GM12872 (cell line): ENCODE results near the gene DHDH.

Experiments used
- CTCF ChIP-seq: IDR thresholded peaks from 3 replicates; pipeline ENCODE4 v1.5.1; 2011; ENCODE audit warnings: low read depth, mild to moderate bottlenecking, low read length, moderate library complexity; ENCODE audit not compliant: insufficient read depth

Gene DHDH

GRCh38 chr19:48965040-48965805, 31.7 kb downstream of the DHDH start, which contains the start of gene FTL:
TSS of gene FTL (plus strand) at chr19:48965309. CDS start at chr19:48965508, 199 bp downstream.
- TF ChIP-seq CTCF: no peak

GRCh38 chr19:48965806-48966540, 32.5 kb downstream of the DHDH start:
- no peak for TF ChIP-seq CTCF

- TF ChIP-seq CTCF: no peak
These were observed 33.2 kb downstream of the DHDH start for GRCh38 chr19:48966541-48967345.

- no peak for TF ChIP-seq CTCF
These were observed 34.1 kb downstream of the DHDH start for GRCh38 chr19:48967346-48968178.

- no peak for TF ChIP-seq CTCF
These were observed 34.7 kb downstream of the DHDH start for GRCh38 chr19:48968179-48968661.

- no peak for TF ChIP-seq CTCF
These were observed 35.3 kb downstream of the DHDH start for GRCh38 chr19:48968813-48969218.
